Stimulated activated CD4-positive, alpha-beta T cell treated with anti-CD3 and anti-CD28 coated beads, Interleukin-12 subunit alpha, Interleukin-12 subunit beta, amount 100 ng/mL, for 48 hours (primary cell): Measurements from ENCODE around the gene PAX7.

Experiments
- DNase-seq, 3 donors: peaks; one replicate each; pipeline ENCODE4 v3.0.0-alpha.2; 2020; ENCODE audit warnings: low read depth in 2 of 3, low spot score in 1 of 3

Gene PAX7

GRCh38 chr1:18618546-18619466 is 11.8 kb upstream of the PAX7 start:
- no peak for DNase-seq

DNA sequence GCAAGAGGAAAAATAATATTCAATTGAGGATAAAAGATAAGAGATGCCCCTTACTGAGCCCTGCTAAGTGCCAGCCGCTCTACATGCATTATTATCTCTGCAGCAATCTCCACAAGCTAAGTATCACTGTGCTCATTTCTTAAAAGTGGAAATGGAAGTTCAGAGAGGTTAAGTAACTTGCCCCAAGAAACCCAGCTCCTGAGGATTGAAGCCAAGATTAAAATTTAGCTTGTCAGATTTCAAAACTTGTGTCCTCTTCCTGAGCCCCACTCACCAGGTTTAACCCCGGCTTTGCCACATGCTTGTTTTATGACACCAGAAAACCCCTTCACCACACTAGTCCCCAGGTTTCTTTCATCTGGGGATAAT is 11.2 kb upstream of the PAX7 start:
- no peak for DNase-seq

DNA sequence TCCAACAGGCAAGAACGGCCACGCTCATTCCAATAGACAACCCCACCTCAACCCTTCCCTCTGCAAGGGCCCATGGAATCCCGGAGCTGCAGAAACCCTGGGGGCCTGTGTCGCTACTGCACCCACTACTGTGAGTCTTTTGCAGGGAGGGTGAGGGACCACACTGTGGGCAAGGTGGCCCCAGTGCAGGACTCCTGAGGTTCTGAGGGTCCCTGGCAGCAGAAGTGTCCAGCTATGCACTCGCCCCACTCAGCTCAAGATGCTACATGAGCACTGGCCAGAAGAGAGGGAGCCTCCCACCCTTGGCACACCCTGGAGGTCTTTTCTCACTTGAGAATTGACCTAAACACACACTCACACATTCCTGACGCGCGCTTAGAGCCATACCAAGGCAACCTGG is 2.1 kb upstream of the PAX7 start:
- DNase-seq = no peak

- no peak for DNase-seq
These were observed 761 bp upstream of the PAX7 start for GRCh38 chr1:18629659-18630510.

- no peak for DNase-seq
These were observed 1.0 kb downstream of the PAX7 start for GRCh38 chr1:18631496-18632217.

GRCh38 chr1:18632218-18632588 is 1.6 kb downstream of the PAX7 start:
- DNase-seq = no peak

DNA sequence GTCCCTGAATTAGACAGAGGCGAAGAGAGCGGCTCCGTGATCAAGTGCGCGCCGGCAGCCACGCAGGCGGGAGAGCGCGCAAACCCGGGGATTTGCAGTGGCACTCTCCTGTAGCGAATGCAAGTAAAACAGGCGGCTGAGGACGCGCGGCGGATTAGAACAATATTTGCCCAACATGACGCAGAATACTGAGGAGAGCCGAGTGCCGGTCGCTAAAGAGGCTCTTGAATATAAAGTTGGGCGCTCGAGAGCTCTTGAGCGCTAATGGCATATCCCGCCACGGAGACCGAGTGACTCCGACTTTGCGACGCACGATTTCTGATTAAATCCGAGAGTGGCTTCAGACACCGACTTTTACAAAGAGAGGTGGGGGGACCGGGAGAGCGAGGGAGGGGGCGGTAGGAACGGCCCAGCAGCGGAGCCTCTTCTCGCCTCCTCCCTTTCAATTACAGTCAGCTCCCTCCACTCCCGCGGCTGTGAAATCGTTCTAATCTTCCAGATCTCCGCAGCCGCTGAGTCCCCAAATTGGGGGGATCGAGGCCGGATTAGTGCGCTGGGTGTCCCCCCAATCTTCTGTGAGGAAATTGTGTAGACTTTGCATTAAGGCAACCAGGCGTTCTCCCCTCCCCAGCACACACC is 2.3 kb downstream of the PAX7 start:
- DNase-seq = no peak

- DNase-seq = no peak
These were observed 2.9 kb downstream of the PAX7 start for GRCh38 chr1:18633422-18634155.

DNA sequence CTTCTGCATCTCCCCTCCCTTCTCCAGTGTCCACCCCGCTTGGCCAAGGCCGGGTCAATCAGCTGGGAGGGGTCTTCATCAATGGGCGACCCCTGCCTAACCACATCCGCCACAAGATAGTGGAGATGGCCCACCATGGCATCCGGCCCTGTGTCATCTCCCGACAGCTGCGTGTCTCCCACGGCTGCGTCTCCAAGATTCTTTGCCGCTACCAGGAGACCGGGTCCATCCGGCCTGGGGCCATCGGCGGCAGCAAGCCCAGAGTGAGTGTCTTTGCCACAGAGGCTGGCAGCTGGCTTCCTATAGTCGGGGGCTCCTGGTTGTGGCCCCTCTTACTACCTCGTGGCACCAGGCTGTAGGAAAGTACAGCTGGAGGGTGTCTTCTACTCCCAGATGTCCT is 3.6 kb downstream of the PAX7 start:
- DNase-seq = no peak

DNA sequence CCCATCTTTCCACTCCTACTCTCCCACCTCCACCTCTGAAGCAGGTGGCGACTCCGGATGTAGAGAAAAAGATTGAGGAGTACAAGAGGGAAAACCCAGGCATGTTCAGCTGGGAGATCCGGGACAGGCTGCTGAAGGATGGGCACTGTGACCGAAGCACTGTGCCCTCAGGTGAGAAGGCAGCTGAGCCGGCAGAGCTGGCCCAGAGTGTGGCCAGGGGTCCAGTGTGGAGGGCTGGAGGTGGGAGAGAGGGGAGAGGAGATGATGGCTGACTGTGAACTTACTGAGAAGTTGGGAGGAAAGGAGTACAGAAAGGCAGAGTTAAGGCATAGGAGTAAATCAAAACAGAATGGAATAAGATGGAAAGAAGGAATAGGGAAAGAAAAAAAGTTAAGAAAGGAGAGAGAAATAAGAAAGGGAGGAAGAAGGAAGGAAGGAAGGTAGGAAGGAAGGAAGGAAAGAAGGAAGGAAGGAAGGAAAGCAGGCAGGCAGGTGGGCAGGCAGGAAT is 4.5 kb downstream of the PAX7 start:
- no peak for DNase-seq

- DNase-seq = no peak
These were observed 5.4 kb downstream of the PAX7 start for GRCh38 chr1:18635891-18636595.

DNA sequence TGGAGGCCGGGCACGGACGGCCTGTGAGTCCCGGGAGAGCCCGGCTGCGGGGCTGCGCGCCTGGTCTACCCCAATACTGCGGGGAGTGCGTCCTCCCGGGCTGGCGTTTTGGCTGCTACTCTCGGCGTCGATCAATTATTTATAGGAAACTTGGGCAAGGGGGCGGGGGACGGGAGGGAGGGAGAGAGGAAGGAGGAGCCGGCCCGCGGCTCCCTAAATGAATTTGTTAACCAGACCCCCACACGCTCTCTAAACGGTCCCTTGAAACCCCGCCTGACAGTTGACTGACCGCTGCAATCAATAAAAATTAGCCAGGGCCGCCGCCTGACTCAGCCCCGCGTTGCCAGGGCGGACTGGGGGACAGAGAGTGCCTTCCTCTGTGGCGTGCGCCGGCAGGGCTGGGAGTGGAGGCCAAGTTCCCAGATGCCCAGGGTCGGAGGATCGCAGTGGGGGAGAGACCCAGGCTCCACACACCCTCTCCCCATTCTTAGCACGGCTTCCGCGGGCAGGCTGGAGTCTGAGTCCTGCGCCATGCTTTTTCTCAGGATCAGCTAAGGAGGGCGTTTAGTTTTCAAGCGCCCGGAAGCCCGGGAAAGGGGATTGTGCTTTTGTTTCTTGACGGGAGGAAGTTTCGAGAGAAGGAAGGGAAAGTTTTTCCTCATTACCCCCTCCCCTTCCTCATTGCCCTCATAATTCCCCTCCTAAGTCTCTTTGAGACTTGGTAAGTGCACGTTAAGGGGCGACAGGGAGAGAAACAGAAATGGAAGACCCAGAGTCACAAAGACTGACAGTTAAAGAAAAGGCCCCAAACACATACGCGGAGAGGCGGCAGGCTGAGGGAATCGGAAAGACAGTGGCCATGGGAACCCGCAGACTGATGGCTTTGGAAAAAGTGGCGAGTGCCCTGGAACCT is 6.2 kb downstream of the PAX7 start:
- no peak for DNase-seq

- DNase-seq = no peak
These were observed 6.9 kb downstream of the PAX7 start for GRCh38 chr1:18637511-18637960.

GRCh38 chr1:18637962-18638834 is 7.6 kb downstream of the PAX7 start:
- DNase-seq = no peak

DNA sequence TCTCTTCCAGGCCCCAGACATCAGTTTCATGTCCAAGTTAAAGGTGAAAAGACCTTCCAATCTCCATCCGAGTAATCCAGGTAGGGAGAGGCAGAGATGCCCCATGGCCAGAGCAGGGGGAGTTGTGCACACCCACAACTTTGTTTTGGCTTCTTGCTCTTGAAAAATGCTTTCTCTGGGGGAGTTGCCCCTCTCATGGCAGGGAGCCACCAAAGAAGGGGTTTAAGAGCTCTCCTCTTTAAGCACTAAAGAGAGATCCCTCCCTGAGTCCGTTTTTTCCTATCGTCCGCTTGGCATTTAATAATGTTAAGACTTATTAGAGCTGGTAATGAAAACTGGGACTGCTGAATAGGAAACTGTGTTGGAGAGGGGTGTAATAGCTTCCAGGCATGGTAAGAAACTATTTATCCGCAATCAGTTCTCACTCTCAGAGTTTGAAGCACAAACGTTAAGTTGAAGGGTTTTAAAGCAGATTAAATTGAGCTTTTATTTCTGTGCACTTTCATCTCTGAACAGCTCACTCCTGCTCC is 8.3 kb downstream of the PAX7 start:
- DNase-seq = no peak

GRCh38 chr1:18639368-18640055 is 8.9 kb downstream of the PAX7 start:
- DNase-seq = no peak
